A673 (cell line): ENCODE measurements around the gene RASGRP2. TPM values are rescaled to one million over a fixed set of nuclear protein-coding genes. Genes with fewer than 3 reads are reported as not detected.
A peak's percentile ranks its signal among the peaks of the same experiment; 100 is the strongest.

Experiments used
- BruUV-seq: library from RNA; stranded (reverse); fragments of 400-500 nt; replicated peaks from 2 replicates; lab custom pipeline; 2021; lab: Mats Ljungman, UMichigan
- CTCF ChIA-PET: fragments of 300-600 bp; sonication (Branson Sonifier 250); formaldehyde crosslinking; loops from one replicate; lab custom pipeline; 2022; ENCODE audit warnings: antibody characterized with exemption; lab: Charles Lee
- POLR2A ChIA-PET: fragments of 300-600 bp; sonication (Branson Sonifier 250); formaldehyde crosslinking; loops from one replicate; lab custom pipeline; 2022; ENCODE audit warnings: antibody characterized with exemption; ENCODE audit not compliant: low non-redundant PET; lab: Charles Lee
- DNase-seq: peaks from one replicate; pipeline ENCODE4 v3.0.0-alpha.2; 2015; ENCODE audit warnings: low spot score
- H3K27ac ChIP-seq: fragments of 200-600 bp; sonication (generic); 2 replicates; pipeline ENCODE4 v1.5.1; 2016; ENCODE audit warnings: mixed run types, low read depth, mild to moderate bottlenecking, mixed read lengths, antibody characterized with exemption, low read length; ENCODE audit not compliant: poor library complexity, severe bottlenecking
- H3K27me3 ChIP-seq: fragments of 200-600 bp; sonication (generic); replicated peaks from 2 replicates; pipeline ENCODE4 v1.6.1; 2017; ENCODE audit warnings: mixed run types, low read depth, mild to moderate bottlenecking, mixed read lengths, antibody characterized with exemption, low read length; ENCODE audit not compliant: insufficient read depth, poor library complexity
- H3K36me3 ChIP-seq: fragments of 200-600 bp; sonication (generic); 2 replicates; pipeline ENCODE4 v1.6.1; 2016; ENCODE audit warnings: mixed run types, mild to moderate bottlenecking, mixed read lengths, antibody characterized with exemption, low read length; ENCODE audit not compliant: insufficient read depth, poor library complexity, severe bottlenecking
- H3K4me1 ChIP-seq: fragments of 200-600 bp; sonication (generic); 2 replicates; pipeline ENCODE4 v1.6.1; 2017; ENCODE audit warnings: mixed run types, mild to moderate bottlenecking, mixed read lengths, antibody characterized with exemption, low read length; ENCODE audit not compliant: insufficient read depth, poor library complexity, severe bottlenecking
- H3K4me3 ChIP-seq: fragments of 200-600 bp; sonication (generic); 2 replicates; pipeline ENCODE4 v1.5.1; 2016; ENCODE audit warnings: low read depth, mixed run types, mild to moderate bottlenecking, mixed read lengths, low read length; ENCODE audit not compliant: poor library complexity, severe bottlenecking
- H3K9me3 ChIP-seq: fragments of 200-600 bp; sonication (generic); 2 replicates; pipeline ENCODE4 v1.6.1; 2016; ENCODE audit warnings: mixed run types, low read depth, mild to moderate bottlenecking, mixed read lengths, antibody characterized with exemption, low read length; ENCODE audit not compliant: poor library complexity, severe bottlenecking
- CTCF ChIP-seq: fragments of 300-800, 200-600 bp; sonication (generic); conservative IDR thresholded peaks from 2 replicates; pipeline ENCODE4 v1.5.1; 2017; ENCODE audit warnings: low read depth, mild to moderate bottlenecking, antibody characterized with exemption, low read length, moderate library complexity, mixed read lengths
- EZH2 ChIP-seq: fragments of 200-600 bp; sonication (generic); IDR thresholded peaks from 2 replicates; pipeline ENCODE4 v1.6.1; 2017; ENCODE audit warnings: borderline replicate concordance, low read depth, mild to moderate bottlenecking, mixed read lengths, antibody characterized with exemption, low read length; ENCODE audit not compliant: poor library complexity, severe bottlenecking
- intact Hi-C: fragments of 100-400 bp; cut with micrococcal nuclease; formaldehyde crosslinking; loops from one replicate; pipeline ENCODE4 v1.10.0; 2022; ENCODE audit not compliant: unreplicated experiment
- total RNA-seq: library from RNA; stranded (reverse); gene quantifications from 2 replicates; pipeline ENCODE4 v1.2.3, GENCODE V29; 2021

RASGRP2 gene
- total RNA-seq, 1 experiment from 2014 or later: 2.0 TPM

GRCh38 chr11:64714666-64715065, 29.3 kb downstream of the RASGRP2 start:
- POLR2A ChIA-PET: no interaction called here
- intact Hi-C loops: no loop called here
- Histone ChIP-seq H3K27ac (no peak overlapping the region), H3K4me1 (peaks cover 15% of the 10 kb centered on the region), H3K9me3 (no peaks in the 10 kb centered on the region), H3K27me3 (peaks cover 79% of the 10 kb centered on the region), H3K4me3 (no peak overlapping the region), H3K36me3 (no peaks in the 10 kb centered on the region)
- TF ChIP-seq EZH2 (no peak), CTCF (no peak)
- DNase-seq: no peak
- CTCF ChIA-PET: no interaction called here
- no TSS peak for BruUV-seq

- intact Hi-C loops: no loop called here
- POLR2A ChIA-PET: no interaction called here
Observed at GRCh38 chr11:64713781-64714363, 30.1 kb downstream of the RASGRP2 start.

GRCh38 chr11:64713016-64713707, 30.8 kb downstream of the RASGRP2 start:
- Histone ChIP-seq H3K9me3 (no peaks in the 10 kb centered on the region), H3K36me3 (no peaks in the 10 kb centered on the region), H3K4me3 (peak overlapping the region; percentile 25), H3K27ac (no peak overlapping the region), H3K27me3 (peaks cover 64% of the 10 kb centered on the region), H3K4me1 (peaks cover 15% of the 10 kb centered on the region)
- TF ChIP-seq EZH2: peak; percentile 88
- no peak for TF ChIP-seq CTCF
- intact Hi-C loops: no loop called here
- BruUV-seq: no TSS peak
- CTCF ChIA-PET: no interaction called here
- DNase-seq: peak; percentile 51
- POLR2A ChIA-PET: no interaction called here

More at GRCh38 chr11:64713781-64714363, 30.1 kb downstream of the RASGRP2 start:
- Histone ChIP-seq H3K4me3 (no peak overlapping the region), H3K9me3 (no peaks in the 10 kb centered on the region), H3K27ac (no peak overlapping the region), H3K36me3 (no peaks in the 10 kb centered on the region), H3K27me3 (peaks cover 71% of the 10 kb centered on the region), H3K4me1 (peaks cover 15% of the 10 kb centered on the region)
- CTCF ChIA-PET: no interaction called here
- BruUV-seq: no TSS peak
- no peak for TF ChIP-seq CTCF
- TF ChIP-seq EZH2: no peak
- no peak for DNase-seq
